DOHH2 (cell line): ENCODE measurements around the gene CAPZB.

Experiments used
- CTCF ChIP-seq: fragments of 200-600 bp; sonication (generic); IDR thresholded peaks from one replicate; pipeline ENCODE4 v1.5.1; 2014; ENCODE audit warnings: antibody characterized with exemption, mild to moderate bottlenecking, low read depth, low read length; ENCODE audit not compliant: poor library complexity, severe bottlenecking
- EZH2phosphoT487 ChIP-seq: fragments of 200-600 bp; sonication (generic); IDR thresholded peaks from 2 replicates; pipeline ENCODE4 v1.6.1; 2017; ENCODE audit warnings: borderline replicate concordance, mild to moderate bottlenecking, antibody characterized with exemption, low read length, moderate library complexity, mixed read lengths

DNA sequence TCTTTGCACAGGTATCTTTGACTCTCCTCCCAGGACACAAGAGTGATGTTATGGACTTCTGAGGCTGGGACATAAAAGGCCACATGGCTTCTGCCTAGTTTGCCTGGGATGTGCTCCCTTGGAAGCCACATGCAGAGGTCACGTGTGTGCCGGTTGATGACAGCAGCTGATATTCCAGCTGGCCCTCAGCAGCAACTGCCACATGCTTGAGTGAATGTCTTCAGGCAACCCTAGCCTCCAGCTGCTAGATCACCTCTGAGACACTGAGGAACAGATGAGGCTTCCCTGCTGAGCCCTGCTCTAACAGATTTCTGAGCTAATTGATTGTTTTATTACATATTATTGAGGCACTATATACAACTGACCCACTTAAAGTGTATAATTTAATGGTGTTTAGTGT, 185.1 kb downstream of the CAPZB start:
- TF ChIP-seq CTCF (no peak), EZH2phosphoT487 (no peak)
